GM12878 (cell line): ENCODE measurements around the gene CEBPB. TPM values are rescaled to one million over a fixed set of nuclear protein-coding genes. Genes with fewer than 3 reads are reported as not detected.
A peak's percentile ranks its signal among the peaks of the same experiment; 100 is the strongest.

ENCODE experiments used
- BCL3 ChIP-seq: IDR thresholded peaks from 2 replicates; pipeline ENCODE4 v1.6.1; 2011; ENCODE audit warnings: borderline replicate concordance, low read depth, mild to moderate bottlenecking, moderate library complexity, low read length; ENCODE audit not compliant: insufficient read depth, poor library complexity, severe bottlenecking
- FOS ChIP-seq: IDR thresholded peaks from 3 replicates; pipeline ENCODE4 v1.6.1; 2011; ENCODE audit warnings: borderline replicate concordance; ENCODE audit not compliant: insufficient read length; ENCODE audit errors: extremely low read depth
- KDM1A ChIP-seq: fragments of 200-600 bp; sonication (generic); IDR thresholded peaks from 2 replicates; pipeline ENCODE4 v1.6.1; 2016; ENCODE audit warnings: borderline replicate concordance
- MLLT1 ChIP-seq: fragments of 450-650 bp; IDR thresholded peaks from 2 replicates; pipeline ENCODE4 v1.6.1; 2016; ENCODE audit warnings: mild to moderate bottlenecking
- NBN ChIP-seq: fragments of 450-650 bp; IDR thresholded peaks from 2 replicates; pipeline ENCODE4 v1.6.1; 2016
- NFYB ChIP-seq: IDR thresholded peaks from 2 replicates; pipeline ENCODE4 v1.6.1; 2011; ENCODE audit warnings: low read depth, mild to moderate bottlenecking, low read length, improper control_type of control experiment, moderate library complexity; ENCODE audit not compliant: insufficient read depth
- RELB ChIP-seq: fragments of 450-650 bp; IDR thresholded peaks from 2 replicates; pipeline ENCODE4 v1.6.1; 2017; ENCODE audit warnings: low read depth, mild to moderate bottlenecking, moderate library complexity
- SREBF1 ChIP-seq: IDR thresholded peaks from 2 replicates; pipeline ENCODE4 v1.6.1; 2012; ENCODE audit warnings: mild to moderate bottlenecking, low read length
- SREBF2 ChIP-seq: IDR thresholded peaks from 2 replicates; pipeline ENCODE4 v1.6.1; 2012; ENCODE audit warnings: mild to moderate bottlenecking, low read length
- ZBTB33 ChIP-seq: fragments of 450-650 bp; IDR thresholded peaks from 2 replicates; pipeline ENCODE4 v1.6.1; 2017; ENCODE audit warnings: mild to moderate bottlenecking
- ZNF687 ChIP-seq: fragments of 450-650 bp; IDR thresholded peaks from 2 replicates; pipeline ENCODE4 v1.6.1; 2017; ENCODE audit warnings: mild to moderate bottlenecking, moderate library complexity
- polyA plus RNA-seq, 11 experiments: library from polyadenylated mRNA; depleted of rRNA in 4 of 11; unstranded in 6 of 11; stranded (reverse) in 5 of 11; fragments of >200 nt; fragmentation: Nextera tagmentation in 4 of 11; fragmentation: Illumina TruSeq in 1 of 11; extraction: Ambion mirVana in 4 of 11; extraction: Trizol in 1 of 11; gene quantifications; 1 replicate in 1 of 11; 2 replicates in 10 of 11; pipeline versions ENCODE4 v1.2.1 to v1.2.3, GENCODE V29; 2011 to 2016; ENCODE audit warnings: inconsistent platforms in 2 of 11, missing spikeins in 2 of 11, low read depth in 1 of 11
- total RNA-seq, 4 experiments: library from RNA; depleted of rRNA in 3 of 4; stranded (reverse); fragments of >200 nt in 3 of 4; fragmentation: Illumina TruSeq in 1 of 4; extraction: Trizol in 1 of 4; gene quantifications; 2 replicates each; pipeline versions ENCODE4 v1.2.1 to v1.2.3, GENCODE V29; 2013 to 2021

CEBPB gene
- total and polyA plus RNA-seq, 10 of the 15 experiments (the other 5 are each of a cell fraction or from before 2014, with no cell fraction given), result 0.18 to 8.8 (median 1.6) TPM

GRCh38 chr20:50153500-50154377 lies 36.9 kb upstream of the CEBPB start, which contains the start of gene PEDS1 (continued):
- TF ChIP-seq ZNF687 (peak; percentile 92), BCL3 (no peak), SREBF1 (no peak), SREBF2 (no peak), NBN (peak; percentile 40; the same call in 1 of the 2 replicates), KDM1A (no peak), FOS (peak; percentile 50), NFYB (peak; percentile 97), MLLT1 (no peak), ZBTB33 (no peak), RELB (no peak)
